ENCODE measurements around the gene LYVE1. TPM values are rescaled to one million over a fixed set of nuclear protein-coding genes. Genes with fewer than 3 reads are reported as not detected.

LYVE1 gene
- total and polyA plus RNA-seq, 9 donors = 19.0 to 159 (median 34.5) TPM

- H3K36me3 ChIP-seq = no peaks in the 10 kb centered on the region
Measured at GRCh38 chr11:10573028-10573427, 4.6 kb upstream of the LYVE1 start.

GRCh38 chr11:10572533-10572932, 4.1 kb upstream of the LYVE1 start:
- Histone ChIP-seq H3K27ac (no peak overlapping the region), H3K4me3 (no peak overlapping the region), H3K9me3 (no peaks in the 10 kb centered on the region), H3K27me3 (no peaks in the 10 kb centered on the region), H3K4me1 (ENCODE audit: insufficient read depth) (no peaks in the 10 kb centered on the region), H3K36me3 (no peaks in the 10 kb centered on the region)
- DNase-seq = no peak
- no peak for TF ChIP-seq POLR2A (IDR thresholded peaks at IDR 0.05)
- TF ChIP-seq CTCF (IDR thresholded peaks at IDR 0.05) = no peak
- no peak for TF ChIP-seq EP300 (IDR thresholded peaks at IDR 0.05)
- WGBS, 3 donors = 92 to 96% (median 93%) methylated on average over 2 of the region's 2 CpGs
- intact Hi-C loops (cut with DNase I) = no loop called here

More at GRCh38 chr11:10573028-10573427, 4.6 kb upstream of the LYVE1 start:
- Histone ChIP-seq H3K9me3 (no peaks in the 10 kb centered on the region), H3K27ac (no peak overlapping the region), H3K27me3 (no peaks in the 10 kb centered on the region), H3K4me3 (no peak overlapping the region), H3K4me1 (ENCODE audit: insufficient read depth) (no peaks in the 10 kb centered on the region)
- intact Hi-C loops (cut with DNase I) = no loop called here
- TF ChIP-seq CTCF (IDR thresholded peaks at IDR 0.05) = no peak
- TF ChIP-seq POLR2A (IDR thresholded peaks at IDR 0.05) = no peak
- TF ChIP-seq EP300 (IDR thresholded peaks at IDR 0.05) = no peak
- no peak for DNase-seq

GRCh38 chr11:10567446-10567845, 1.0 kb downstream of the LYVE1 start:
- Histone ChIP-seq H3K4me1 (ENCODE audit: insufficient read depth) (no peaks in the 10 kb centered on the region), H3K27ac (no peak overlapping the region), H3K9me3 (no peaks in the 10 kb centered on the region), H3K36me3 (no peaks in the 10 kb centered on the region), H3K27me3 (no peaks in the 10 kb centered on the region), H3K4me3 (no peak overlapping the region)
- DNase-seq = no peak
- TF ChIP-seq POLR2A (IDR thresholded peaks at IDR 0.05) (no peak), CTCF (IDR thresholded peaks at IDR 0.05) (no peak), EP300 (IDR thresholded peaks at IDR 0.05) (no peak)
- WGBS, 3 donors = 85 to 93% (median 93%) methylated on average over 2 of the region's 2 CpGs
- intact Hi-C loops (cut with DNase I) = loop anchor here in 1 of 4 donors (10.0 kb wide), 1 partner anchor 167 kb away; no protein-coding TSS in a partner anchor

GRCh38 chr11:10566257-10566957, 2.1 kb downstream of the LYVE1 start:
- WGBS, 3 donors = 74 to 84% (median 82%) methylated on average over 6 of the region's 6 CpGs

More at GRCh38 chr11:10566257-10566957, 2.1 kb downstream of the LYVE1 start:
- no peak overlapping the region for H3K27ac ChIP-seq
- TF ChIP-seq POLR2A (IDR thresholded peaks at IDR 0.05) = no peak
- TF ChIP-seq EP300 (IDR thresholded peaks at IDR 0.05) = no peak
- no peak for TF ChIP-seq CTCF (IDR thresholded peaks at IDR 0.05)
- intact Hi-C loops (cut with DNase I) = loop anchor here in 1 of 4 donors (10.0 kb wide), 1 partner anchor 168 kb away; no protein-coding TSS in a partner anchor
- no peaks in the 10 kb centered on the region for H3K4me1 ChIP-seq (ENCODE audit: insufficient read depth)
- no peaks in the 10 kb centered on the region for H3K36me3 ChIP-seq
- H3K9me3 ChIP-seq = no peaks in the 10 kb centered on the region
- no peak overlapping the region for H3K4me3 ChIP-seq
- no peaks in the 10 kb centered on the region for H3K27me3 ChIP-seq
- no peak for DNase-seq
